Measurements from ENCODE around the gene S1PR1. TPM values are rescaled to one million over a fixed set of nuclear protein-coding genes. Genes with fewer than 3 reads are reported as not detected.

Gene S1PR1
- total RNA-seq, 4 donors from 2014 or later: 11.4 to 50.6 (median 26.0) TPM

GRCh38 chr1:101257500-101258325 is 20.9 kb downstream of the S1PR1 start:
- no peak for TF ChIP-seq EP300 (IDR thresholded peaks at IDR 0.05)
- TF ChIP-seq POLR2AphosphoS5 (IDR thresholded peaks at IDR 0.05): no peak
- TF ChIP-seq POLR2A (IDR thresholded peaks at IDR 0.05): no peak
- TF ChIP-seq, protein P1, sequence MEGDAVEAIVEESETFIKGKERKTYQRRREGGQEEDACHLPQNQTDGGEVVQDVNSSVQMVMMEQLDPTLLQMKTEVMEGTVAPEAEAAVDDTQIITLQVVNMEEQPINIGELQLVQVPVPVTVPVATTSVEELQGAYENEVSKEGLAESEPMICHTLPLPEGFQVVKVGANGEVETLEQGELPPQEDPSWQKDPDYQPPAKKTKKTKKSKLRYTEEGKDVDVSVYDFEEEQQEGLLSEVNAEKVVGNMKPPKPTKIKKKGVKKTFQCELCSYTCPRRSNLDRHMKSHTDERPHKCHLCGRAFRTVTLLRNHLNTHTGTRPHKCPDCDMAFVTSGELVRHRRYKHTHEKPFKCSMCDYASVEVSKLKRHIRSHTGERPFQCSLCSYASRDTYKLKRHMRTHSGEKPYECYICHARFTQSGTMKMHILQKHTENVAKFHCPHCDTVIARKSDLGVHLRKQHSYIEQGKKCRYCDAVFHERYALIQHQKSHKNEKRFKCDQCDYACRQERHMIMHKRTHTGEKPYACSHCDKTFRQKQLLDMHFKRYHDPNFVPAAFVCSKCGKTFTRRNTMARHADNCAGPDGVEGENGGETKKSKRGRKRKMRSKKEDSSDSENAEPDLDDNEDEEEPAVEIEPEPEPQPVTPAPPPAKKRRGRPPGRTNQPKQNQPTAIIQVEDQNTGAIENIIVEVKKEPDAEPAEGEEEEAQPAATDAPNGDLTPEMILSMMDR (IDR thresholded peaks at IDR 0.05): no peak
- no peak overlapping the region for H3K27ac ChIP-seq
- H3K9me3 ChIP-seq: no peaks in the 10 kb centered on the region
- H3K27me3 ChIP-seq: no peaks in the 10 kb centered on the region
- DNase-seq (ENCODE audit: low spot score in 2 of 2): no peak
- H3K4me1 ChIP-seq: peaks cover 9% of the 10 kb centered on the region
- 89% methylated on average over 3 of the region's 3 CpGs for WGBS
- no peak overlapping the region for H3K4me3 ChIP-seq
- no peaks in the 10 kb centered on the region for H3K36me3 ChIP-seq

DNA sequence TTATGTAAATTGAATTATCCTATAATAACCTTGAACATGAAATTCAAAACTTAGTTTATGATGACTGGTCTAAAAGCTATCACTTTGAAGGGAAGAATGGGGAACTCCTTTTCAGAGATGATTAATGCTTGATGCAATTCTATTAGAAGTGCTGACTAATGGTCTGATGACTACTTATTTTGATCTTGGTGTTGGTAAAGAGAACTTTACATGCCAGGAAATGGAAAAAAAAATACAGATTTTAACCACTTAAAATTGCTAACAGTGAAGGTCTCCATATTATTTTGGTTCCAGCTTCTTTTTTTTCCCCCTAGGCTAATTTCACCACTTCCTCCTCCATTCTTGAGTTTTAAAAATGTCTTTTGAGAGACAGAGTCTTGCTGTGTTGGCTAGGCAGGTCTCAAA is 22.9 kb downstream of the S1PR1 start:
- Histone ChIP-seq H3K9me3 (no peaks in the 10 kb centered on the region), H3K27me3 (no peaks in the 10 kb centered on the region), H3K36me3 (no peaks in the 10 kb centered on the region), H3K4me1 (peaks cover 16% of the 10 kb centered on the region), H3K27ac (peak overlapping the region; percentile 30), H3K4me3 (no peak overlapping the region)
- no peak for TF ChIP-seq POLR2A (IDR thresholded peaks at IDR 0.05)
- TF ChIP-seq EP300 (IDR thresholded peaks at IDR 0.05): no peak
- no peak for DNase-seq (ENCODE audit: low spot score in 2 of 2)

- DNase-seq (ENCODE audit: low spot score in 2 of 2): no peak
- no peaks in the 10 kb centered on the region for H3K27me3 ChIP-seq
- no peak for TF ChIP-seq POLR2AphosphoS5 (IDR thresholded peaks at IDR 0.05)
- TF ChIP-seq POLR2A (IDR thresholded peaks at IDR 0.05): no peak
- TF ChIP-seq EP300 (IDR thresholded peaks at IDR 0.05): no peak
- TF ChIP-seq, protein P1 (IDR thresholded peaks at IDR 0.05): no peak
- H3K4me3 ChIP-seq: no peak overlapping the region
- no peaks in the 10 kb centered on the region for H3K36me3 ChIP-seq
- 52% methylated on average over 1 of the region's 1 CpG for WGBS
- no peak overlapping the region for H3K27ac ChIP-seq
- H3K4me1 ChIP-seq: peaks cover 24% of the 10 kb centered on the region
- H3K9me3 ChIP-seq: no peaks in the 10 kb centered on the region
Measured at GRCh38 chr1:101260556-101261350, 23.9 kb downstream of the S1PR1 start.

DNA sequence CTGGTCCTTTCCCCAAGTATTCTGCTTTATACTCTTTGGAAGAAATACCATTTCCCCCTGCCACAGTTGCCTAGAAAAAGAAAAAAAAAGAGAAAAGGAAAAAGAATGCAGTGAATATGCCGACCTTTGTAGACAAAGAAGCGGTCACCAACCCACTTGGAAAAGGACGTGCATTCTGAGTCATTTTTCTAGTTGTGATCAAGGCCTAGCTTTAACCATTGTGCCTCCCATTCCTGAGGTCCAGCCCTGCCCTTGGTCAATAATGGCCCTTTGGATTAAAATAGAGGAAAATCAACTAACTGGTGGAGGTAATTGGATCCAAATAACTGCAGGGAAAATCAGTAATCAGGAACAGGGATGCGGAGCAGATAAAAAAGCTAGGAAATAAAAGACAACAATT is 24.8 kb downstream of the S1PR1 start:
- 76% methylated on average over 4 of the region's 4 CpGs for WGBS
- H3K27me3 ChIP-seq: no peaks in the 10 kb centered on the region
- TF ChIP-seq, protein P1 (IDR thresholded peaks at IDR 0.05): no peak
- TF ChIP-seq EP300 (IDR thresholded peaks at IDR 0.05) (no peak), POLR2AphosphoS5 (IDR thresholded peaks at IDR 0.05) (no peak), POLR2A (IDR thresholded peaks at IDR 0.05) (no peak)
- H3K36me3 ChIP-seq: no peaks in the 10 kb centered on the region
- no peak overlapping the region for H3K27ac ChIP-seq
- peaks cover 24% of the 10 kb centered on the region for H3K4me1 ChIP-seq
- no peak for DNase-seq (ENCODE audit: low spot score in 2 of 2)
- H3K9me3 ChIP-seq: no peaks in the 10 kb centered on the region
- H3K4me3 ChIP-seq: no peak overlapping the region

DNA sequence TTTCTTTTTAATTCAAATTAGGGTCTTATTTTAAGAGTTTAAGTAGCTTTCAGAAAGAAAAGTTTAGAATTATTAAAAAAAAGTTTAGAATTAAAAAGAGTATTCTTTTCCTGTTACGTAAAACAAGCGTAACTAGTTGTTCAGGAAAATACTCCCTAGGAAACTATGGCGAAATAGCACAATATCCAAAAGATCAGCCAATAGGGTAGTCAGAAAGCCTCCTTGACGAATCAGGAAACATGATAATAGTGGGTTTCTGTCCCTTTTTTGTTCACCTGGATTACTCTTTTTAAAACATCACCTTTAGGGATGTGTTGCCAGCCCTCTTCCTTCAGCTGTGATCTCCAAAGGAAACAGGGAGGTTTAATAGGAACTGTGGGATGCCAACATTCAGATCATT is 25.2 kb downstream of the S1PR1 start:
- TF ChIP-seq POLR2AphosphoS5 (IDR thresholded peaks at IDR 0.05) (no peak), POLR2A (IDR thresholded peaks at IDR 0.05) (no peak), EP300 (IDR thresholded peaks at IDR 0.05) (no peak)
- TF ChIP-seq, protein P1 (IDR thresholded peaks at IDR 0.05): no peak
- peaks cover 24% of the 10 kb centered on the region for H3K4me1 ChIP-seq

More for the DNA sequence above, 25.2 kb downstream of the S1PR1 start:
- Histone ChIP-seq H3K9me3 (no peaks in the 10 kb centered on the region), H3K27ac (no peak overlapping the region), H3K36me3 (no peaks in the 10 kb centered on the region), H3K27me3 (no peaks in the 10 kb centered on the region), H3K4me3 (no peak overlapping the region)
- DNase-seq (ENCODE audit: low spot score in 2 of 2): no peak
- 83% methylated on average over 4 of the region's 4 CpGs for WGBS

All from suprapubic skin (tissue), 4 donors.